ENCODE measurements around the gene KBTBD12.
"Not testable (repeated sequence)": the region's sequence is repeated elsewhere in the genome, so short reads cannot be mapped to it uniquely, and the experiment has no call there.

KBTBD12 gene

DNA sequence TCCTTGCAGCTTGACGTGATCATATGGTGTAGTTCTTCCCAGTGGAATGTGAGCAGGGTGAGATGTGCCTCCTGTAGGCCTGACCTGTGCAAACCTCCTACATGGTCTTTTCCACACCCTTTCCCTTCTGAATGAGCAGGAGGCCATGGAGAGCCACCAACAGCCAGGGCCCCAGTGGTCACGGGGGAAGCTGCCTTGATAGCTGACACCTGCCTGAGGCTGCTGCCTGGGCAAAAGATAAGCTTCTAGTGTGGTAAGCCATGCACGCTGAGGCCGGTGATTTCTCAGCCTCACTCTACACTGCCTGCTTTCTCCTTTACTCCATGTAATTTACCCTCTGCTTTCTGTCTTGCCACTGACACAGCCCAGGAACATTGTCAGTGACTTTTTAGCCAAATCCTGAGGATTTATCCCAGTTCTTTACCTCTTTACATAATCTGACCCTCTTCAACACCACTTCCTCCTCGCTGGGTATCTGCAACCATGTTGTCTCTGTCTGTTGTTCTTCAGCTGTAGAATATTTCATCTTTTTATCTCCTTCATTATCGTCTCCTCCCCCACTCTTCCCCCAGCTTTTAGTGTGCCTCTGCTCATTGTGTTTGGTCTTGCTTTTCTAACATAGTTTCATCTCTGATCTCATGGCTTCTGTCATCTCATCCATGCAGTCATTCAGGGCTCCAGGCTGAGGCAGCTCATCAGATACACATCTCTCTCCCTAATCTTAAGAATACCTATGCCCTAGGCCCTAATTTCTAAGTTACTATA lies 11.2 kb upstream of the KBTBD12 start:
- no peak for DNase-seq (ENCODE audit: low spot score)

DNA sequence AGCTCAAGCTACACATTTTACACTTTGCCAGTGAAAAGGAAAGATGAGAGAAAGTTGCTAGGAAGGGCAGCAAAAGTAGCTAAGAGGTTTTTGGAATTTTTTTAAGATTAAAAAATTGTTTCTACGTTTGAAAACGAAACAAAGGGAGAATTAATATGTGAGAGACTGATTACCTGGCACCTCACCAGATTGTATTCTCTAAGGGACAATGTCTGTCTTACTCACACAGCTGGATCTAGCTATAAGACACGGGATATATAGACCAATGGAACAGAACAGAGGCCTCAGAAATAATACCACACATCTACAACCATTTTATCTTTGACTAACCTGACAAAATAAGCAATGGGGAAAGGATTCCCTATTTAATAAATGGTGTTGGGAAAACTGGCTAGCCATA lies 9.5 kb upstream of the KBTBD12 start:
- no peak for DNase-seq (ENCODE audit: low spot score)

DNA sequence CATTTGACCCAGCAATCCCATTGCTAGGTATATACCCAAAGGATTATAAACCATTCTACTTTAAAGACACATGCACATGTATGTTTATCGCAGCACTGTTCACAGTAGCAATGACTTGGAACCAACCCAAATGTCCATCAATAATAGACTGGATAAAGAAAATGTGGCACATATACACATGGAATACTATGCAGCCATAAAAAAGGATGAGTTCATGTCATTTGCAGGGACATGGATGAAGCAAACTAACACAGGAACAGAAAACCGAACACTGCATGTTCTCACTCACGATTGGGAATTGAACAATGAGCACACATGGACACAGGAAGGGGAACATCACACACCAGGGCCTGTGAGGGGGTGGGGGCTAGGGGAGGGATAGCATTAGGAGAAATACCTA lies 8.4 kb upstream of the KBTBD12 start:
- not testable (repeated sequence) for DNase-seq (ENCODE audit: low spot score)

- DNase-seq (ENCODE audit: low spot score) = no peak
These were observed 6.8 kb upstream of the KBTBD12 start for GRCh38 chr3:127908202-127908601.

DNA sequence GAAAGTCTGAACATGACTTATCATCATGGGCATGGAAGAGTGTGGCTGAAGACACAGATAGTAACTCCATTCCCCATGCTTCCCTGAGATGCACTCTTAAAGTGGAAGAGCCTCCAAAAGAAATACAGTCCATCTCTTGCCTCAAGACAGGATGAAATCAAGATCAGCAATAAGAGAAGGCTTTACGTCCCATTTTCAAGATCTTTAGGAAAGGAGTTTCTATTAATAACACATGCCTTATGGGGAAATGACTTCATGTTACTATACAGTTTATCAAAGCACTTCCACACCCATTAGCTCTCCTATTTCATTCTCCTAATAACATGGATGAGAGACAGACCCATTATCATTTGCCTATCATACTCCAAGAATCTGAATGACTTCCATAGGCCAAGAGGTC lies 6.1 kb upstream of the KBTBD12 start:
- no peak for DNase-seq (ENCODE audit: low spot score)

GRCh38 chr3:127909646-127910045 lies 5.4 kb upstream of the KBTBD12 start:
- DNase-seq (ENCODE audit: low spot score) = no peak

- DNase-seq (ENCODE audit: low spot score) = no peak
These were observed 3.6 kb upstream of the KBTBD12 start for GRCh38 chr3:127911421-127911931.

DNA sequence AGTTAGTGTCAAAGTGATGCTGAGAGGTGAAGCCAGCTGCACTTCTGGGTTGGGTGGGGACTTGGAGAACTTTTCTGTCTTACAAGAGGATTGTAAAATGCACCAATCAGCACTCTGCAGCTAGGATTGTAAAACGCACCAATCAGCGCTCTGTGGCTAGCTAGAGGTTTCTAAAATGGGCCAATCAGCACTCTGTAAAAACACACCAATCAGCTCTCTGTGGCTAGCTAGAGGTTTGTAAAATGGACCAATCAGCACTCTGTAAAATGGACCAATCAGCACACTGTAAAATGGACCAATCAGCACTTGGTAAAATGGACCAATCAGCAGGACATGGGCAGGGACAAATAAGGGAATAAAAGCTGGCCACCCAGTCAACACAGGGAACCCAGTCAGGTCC lies 1.2 kb upstream of the KBTBD12 start:
- DNase-seq (ENCODE audit: low spot score) = not testable (repeated sequence)

DNA sequence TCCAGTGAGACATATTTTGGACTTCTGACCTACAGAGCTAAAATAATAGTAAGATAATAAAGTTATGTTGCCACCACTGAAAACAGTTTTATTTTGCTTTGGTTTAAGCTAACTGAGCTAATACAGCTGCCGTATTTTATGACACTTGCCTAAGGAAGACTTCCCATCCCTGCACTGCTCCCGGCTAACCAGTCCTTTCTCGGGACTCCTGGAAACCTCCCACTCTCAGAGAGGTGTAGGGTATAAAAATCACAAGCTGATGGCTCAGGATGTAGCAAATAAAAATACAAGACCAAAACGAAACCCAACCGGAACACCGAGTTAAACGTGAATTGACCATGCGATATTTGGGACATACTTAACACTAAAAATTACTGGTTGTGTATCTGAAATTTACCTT lies 448 bp upstream of the KBTBD12 start:
- no peak for DNase-seq (ENCODE audit: low spot score)

- no peak for DNase-seq (ENCODE audit: low spot score)
These were observed 983 bp downstream of the KBTBD12 start for GRCh38 chr3:127915937-127916493.

GRCh38 chr3:127920738-127921137 lies 5.7 kb downstream of the KBTBD12 start:
- no peak for DNase-seq (ENCODE audit: low spot score)

GRCh38 chr3:127923611-127924010 lies 8.6 kb downstream of the KBTBD12 start:
- DNase-seq (ENCODE audit: low spot score) = no peak

GRCh38 chr3:127925384-127925783 lies 10.4 kb downstream of the KBTBD12 start:
- no peak for DNase-seq (ENCODE audit: low spot score)

- no peak for DNase-seq (ENCODE audit: low spot score)
These were observed 13.0 kb downstream of the KBTBD12 start for GRCh38 chr3:127927829-127928604.

DNA sequence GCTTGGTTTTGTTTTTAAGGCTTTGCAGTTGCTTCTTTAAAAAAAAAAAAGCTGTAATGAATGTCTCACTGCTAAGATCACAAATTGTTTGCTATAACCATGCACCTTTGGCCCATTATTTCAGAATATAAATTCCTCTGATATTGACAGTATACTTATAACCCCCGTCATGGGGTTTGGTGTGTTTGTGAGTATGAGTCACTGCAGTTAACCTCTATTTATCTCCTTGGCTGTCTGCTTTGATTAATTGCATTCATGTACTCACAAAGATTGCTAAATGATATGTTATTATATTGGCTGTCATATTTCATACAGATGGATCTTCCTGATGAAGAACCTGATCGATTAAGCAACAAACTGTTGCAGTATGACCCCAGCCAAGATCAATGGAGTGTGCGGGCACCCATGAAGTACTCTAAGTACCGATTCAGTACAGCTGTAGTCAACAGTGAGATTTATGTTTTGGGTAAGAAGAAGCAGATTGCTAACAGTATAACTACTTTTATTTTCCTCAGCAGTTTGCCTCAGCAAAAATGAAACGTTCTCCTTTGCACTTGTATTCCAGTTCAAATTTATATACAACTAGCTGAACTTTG lies 14.9 kb downstream of the KBTBD12 start:
- no peak for DNase-seq (ENCODE audit: low spot score)

GRCh38 chr3:127933396-127933795 lies 18.4 kb downstream of the KBTBD12 start:
- no peak for DNase-seq (ENCODE audit: low spot score)

DNA sequence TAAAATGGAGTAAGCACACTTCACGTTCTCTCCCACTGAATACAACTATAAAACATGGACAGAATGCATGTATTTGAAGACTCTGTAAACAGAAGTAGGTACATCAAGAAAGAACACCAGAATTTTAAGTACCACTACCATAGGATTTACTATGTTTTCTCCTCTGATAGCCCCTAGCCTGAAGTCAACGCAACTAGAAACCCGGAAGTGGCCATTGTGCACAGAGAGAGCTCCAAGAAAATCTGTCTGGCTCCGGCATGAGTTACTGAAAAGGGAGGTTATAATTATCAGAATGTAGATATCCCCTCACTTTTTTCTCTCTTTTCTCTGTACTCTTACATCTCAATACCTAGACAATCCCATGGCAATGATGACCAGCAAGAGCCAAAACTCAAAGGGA lies 23.8 kb downstream of the KBTBD12 start:
- DNase-seq (ENCODE audit: low spot score) = no peak

DNA sequence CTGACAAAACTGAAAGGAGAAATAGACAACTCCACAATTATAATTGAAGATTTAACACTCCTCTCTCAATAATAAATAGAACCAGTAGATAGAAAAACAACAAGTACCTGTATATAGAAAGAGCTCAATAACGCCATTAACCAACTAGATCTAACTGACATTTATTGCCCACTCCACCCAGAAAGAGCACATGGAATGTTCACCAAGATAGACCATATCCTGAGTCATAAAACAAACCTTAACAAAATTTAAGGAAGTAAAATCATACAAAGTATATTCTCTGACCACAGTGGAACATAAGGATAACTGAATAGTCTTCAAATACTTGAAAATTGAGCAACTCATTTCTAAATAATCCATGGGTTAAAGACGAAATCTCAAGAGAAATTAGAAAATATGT lies 25.1 kb downstream of the KBTBD12 start:
- DNase-seq (ENCODE audit: low spot score) = no peak

GRCh38 chr3:127942613-127943012 lies 27.6 kb downstream of the KBTBD12 start:
- no peak for DNase-seq (ENCODE audit: low spot score)

- no peak for DNase-seq (ENCODE audit: low spot score)
These were observed 33.2 kb downstream of the KBTBD12 start for GRCh38 chr3:127948211-127948610.

GRCh38 chr3:127949446-127950055 lies 34.5 kb downstream of the KBTBD12 start:
- DNase-seq (ENCODE audit: low spot score) = no peak

DNA sequence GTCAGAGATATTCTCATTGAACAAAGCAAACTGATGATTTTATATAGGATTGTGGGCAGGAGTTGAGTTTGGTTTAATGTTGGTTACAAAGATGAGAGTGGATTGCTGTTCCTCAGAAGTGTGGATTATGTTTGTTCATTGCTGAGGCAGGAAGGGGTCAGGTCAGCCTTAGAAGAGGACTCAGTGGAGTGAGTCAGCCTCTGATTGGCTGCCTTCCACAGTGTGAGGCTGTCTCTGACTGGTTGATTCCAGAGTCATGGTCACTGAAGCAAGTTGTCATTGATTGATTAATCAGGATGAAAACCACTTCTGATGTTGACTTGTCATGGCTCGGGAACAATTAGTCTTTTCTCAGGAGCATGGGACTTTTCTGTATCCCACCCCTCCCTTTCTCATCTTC lies 36.2 kb downstream of the KBTBD12 start:
- no peak for DNase-seq (ENCODE audit: low spot score)

Data from CD4-positive, alpha-beta T cell treated with Interleukin-2 at 100 ng/mL for 4 hours (primary cell).